PFSK-1 (cell line): Measurements from ENCODE around the gene FAAP20.

Source experiments
- FOXP2 ChIP-seq: optimal IDR thresholded peaks from 2 replicates; pipeline ENCODE3; 2011; ENCODE audit warnings: borderline replicate concordance, control low read depth, inconsistent platforms; ENCODE audit not compliant: insufficient read depth; ENCODE audit errors: extremely low read length, extremely low read depth
- POLR2AphosphoS5 ChIP-seq: IDR thresholded peaks from 2 replicates; pipeline ENCODE4 v1.6.1; 2012; ENCODE audit warnings: low read depth, mild to moderate bottlenecking, control low read depth, low read length, moderate library complexity
- REST ChIP-seq, 2 experiments: IDR thresholded peaks; 2 replicates each; pipeline versions ENCODE4 v1.6.1 to v1.8.0; 2011 to 2012; ENCODE audit warnings: low read depth in 2 of 2, low read length in 2 of 2, control low read depth in 1 of 2, inconsistent platforms in 1 of 2, mild to moderate bottlenecking in 1 of 2, moderate library complexity in 1 of 2; ENCODE audit not compliant: insufficient read depth in 1 of 2
- SIN3A ChIP-seq: IDR thresholded peaks from 2 replicates; pipeline ENCODE4 v1.6.1; 2012; ENCODE audit warnings: mild to moderate bottlenecking, low read length, moderate library complexity, borderline replicate concordance; ENCODE audit not compliant: insufficient read depth
- TAF1 ChIP-seq: IDR thresholded peaks from 2 replicates; pipeline ENCODE4 v1.6.1; 2012; ENCODE audit warnings: low read length, control low read depth, borderline replicate concordance; ENCODE audit not compliant: insufficient read depth

Gene FAAP20

GRCh38 chr1:2192031-2192995 lies 2.3 kb downstream of the FAAP20 start:
- no peak for TF ChIP-seq SIN3A
- no peak for TF ChIP-seq REST (IDR thresholded peaks at IDR 0.05; ENCODE audit: insufficient read depth in 1 of 2, low read depth in 2 of 2, low read length in 2 of 2)

DNA sequence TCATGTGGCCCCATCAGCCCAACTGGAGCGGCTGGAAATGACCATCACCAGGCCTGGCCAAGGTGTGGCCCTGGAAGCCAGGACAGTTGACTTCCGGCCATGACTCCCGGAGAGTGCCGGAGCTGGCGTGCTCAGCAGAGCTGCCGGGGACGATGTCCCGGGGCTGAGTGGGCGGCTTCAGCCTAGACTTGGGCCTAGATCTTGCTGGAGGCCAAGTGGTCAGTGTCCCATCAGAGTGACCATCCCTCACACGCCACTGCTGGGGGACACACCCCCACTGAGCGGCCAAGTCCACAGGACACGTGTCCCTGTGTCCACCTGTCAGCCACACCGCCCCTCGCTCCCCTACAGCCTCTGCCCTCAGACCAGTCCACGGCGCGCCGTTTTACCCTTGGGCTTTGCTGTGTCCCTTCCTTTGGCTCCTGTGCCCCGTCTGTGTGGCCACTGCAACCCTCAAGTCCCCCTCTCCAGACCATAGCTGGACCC lies 4.0 kb downstream of the FAAP20 start:
- no peak for TF ChIP-seq REST (IDR thresholded peaks at IDR 0.05; ENCODE audit: insufficient read depth in 1 of 2, low read depth in 2 of 2, low read length in 2 of 2)
- no peak for TF ChIP-seq SIN3A
- TF ChIP-seq FOXP2: no peak
- no peak; the same call in 1 of the 2 replicates for TF ChIP-seq POLR2AphosphoS5
- no peak for TF ChIP-seq TAF1

DNA sequence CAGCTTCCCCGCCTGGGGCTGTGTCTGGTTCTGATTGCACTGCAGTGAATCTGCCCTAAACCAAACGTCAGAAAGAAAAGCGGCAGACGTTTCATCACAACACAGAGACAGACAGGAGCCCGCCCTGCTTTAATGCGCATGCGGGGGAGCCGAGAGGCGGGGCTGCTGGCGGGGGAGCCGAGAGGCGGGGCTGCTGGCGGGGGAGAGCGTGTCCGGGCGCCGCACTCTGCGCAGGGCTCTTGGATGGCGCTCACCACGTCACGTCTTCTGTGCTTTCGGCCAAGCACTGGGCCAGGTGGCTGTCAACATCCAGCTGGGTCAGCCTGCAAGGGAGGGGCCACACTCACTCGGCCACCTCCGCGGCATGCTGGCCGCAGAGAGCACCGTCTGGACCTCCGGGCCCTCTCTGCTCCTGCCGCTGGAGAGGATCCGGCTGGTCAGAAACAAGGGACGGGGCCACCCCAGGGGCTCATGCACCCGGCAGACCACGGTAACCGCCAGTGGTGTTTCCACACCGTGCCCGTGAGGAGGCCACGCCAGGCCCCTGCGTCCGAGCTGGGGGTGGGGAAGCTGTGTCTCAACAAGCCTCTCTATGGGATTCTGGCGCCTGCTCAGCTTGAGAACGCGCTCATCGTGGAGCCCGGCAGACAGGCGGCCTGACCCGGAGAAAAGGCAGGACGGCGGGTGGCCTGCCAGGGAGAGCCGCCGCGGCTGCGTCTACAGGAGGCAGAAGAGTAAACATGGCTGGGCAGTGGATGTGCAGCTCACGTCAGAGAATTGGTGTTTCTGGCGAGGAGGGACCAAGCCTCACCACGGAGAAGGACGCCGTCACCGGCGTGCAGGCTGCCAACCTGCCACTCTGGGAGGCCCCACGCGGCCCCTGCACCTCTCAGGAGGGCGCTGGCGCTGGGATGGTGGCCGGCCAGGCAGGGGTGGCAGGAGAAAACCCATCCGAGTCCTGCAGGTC lies 4.8 kb downstream of the FAAP20 start:
- TF ChIP-seq POLR2AphosphoS5 (peak; percentile 76), REST (IDR thresholded peaks at IDR 0.05; ENCODE audit: insufficient read depth in 1 of 2, low read depth in 2 of 2, low read length in 2 of 2) (0 out of 4 replicates have a peak, but pooled peaks of 1 of the 2 experiments have one; percentile 23), SIN3A (peak; percentile 83; the same call in 1 of the 2 replicates), TAF1 (peak; percentile 62; the same call in 1 of the 2 replicates), FOXP2 (no peak)

DNA sequence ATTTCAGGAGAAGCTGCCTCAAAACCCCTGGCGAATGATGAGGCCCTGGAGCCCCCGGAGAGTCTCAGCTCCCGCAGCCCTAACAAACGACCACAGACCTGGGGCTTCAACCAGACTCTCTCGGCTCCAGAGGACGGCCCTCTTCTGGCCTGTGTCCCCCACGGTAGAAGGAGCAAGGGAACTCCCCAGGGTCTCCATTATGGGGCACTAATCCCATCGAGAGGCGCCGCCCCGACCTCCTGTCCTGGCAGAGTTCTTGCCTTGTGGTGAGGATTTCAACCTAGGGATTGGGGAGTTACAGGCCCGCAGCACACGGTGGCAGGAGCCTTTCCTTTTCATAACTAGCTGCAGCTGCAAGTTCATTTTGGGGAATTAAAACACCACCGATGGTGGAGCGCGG lies 6.2 kb downstream of the FAAP20 start:
- no peak for TF ChIP-seq SIN3A
- TF ChIP-seq POLR2AphosphoS5: no peak
- TF ChIP-seq FOXP2: no peak

GRCh38 chr1:2187619-2188018 lies 7.0 kb downstream of the FAAP20 start:
- TF ChIP-seq SIN3A (no peak), REST (IDR thresholded peaks at IDR 0.05; ENCODE audit: insufficient read depth in 1 of 2, low read depth in 2 of 2, low read length in 2 of 2) (no peak), FOXP2 (no peak), TAF1 (no peak), POLR2AphosphoS5 (no peak)
